H1 (cell line): ENCODE measurements around the gene MCF2L2. TPM values are rescaled to one million over a fixed set of nuclear protein-coding genes. Genes with fewer than 3 reads are reported as not detected.

Source experiments
- CTCF ChIA-PET: fragments of 300-600 bp; sonication (Branson Sonifier 250); formaldehyde crosslinking; loops from one replicate; lab custom pipeline; 2021; ENCODE audit not compliant: partially characterized antibody; lab: Charles Lee
- POLR2A ChIA-PET: fragments of 300-600 bp; sonication (Branson Sonifier 250); formaldehyde crosslinking; loops from one replicate; lab custom pipeline; 2021; ENCODE audit warnings: inconsistent platforms; ENCODE audit not compliant: partially characterized antibody; lab: Charles Lee
- DNase-seq, 2 experiments: peaks; one replicate each; pipeline versions ENCODE4 v3.0.0 to v3.0.0-alpha.2; 2010 to 2022; ENCODE audit warnings: low spot score in 2 of 2, low read depth in 1 of 2, mixed read lengths in 1 of 2
- FAIRE-seq: peaks from 2 replicates; lab custom pipeline; 2011; peaks lifted over from hg19 to GRCh38; lab: Jason Lieb, UNC
- H2AFZ ChIP-seq: 2 replicates; pipeline ENCODE4 v1.8.1; 2012; ENCODE audit warnings: low read length, inconsistent platforms
- H2AK5ac ChIP-seq: 2 replicates; pipeline ENCODE4 v1.6.1; 2013; ENCODE audit warnings: low read depth, low read length
- H2BK120ac ChIP-seq: replicated peaks from 2 replicates; pipeline ENCODE3; 2013; ENCODE audit warnings: low read depth, low read length, inconsistent platforms
- H2BK12ac ChIP-seq: 2 replicates; pipeline ENCODE4 v1.6.1; 2013; ENCODE audit warnings: low read depth, low read length
- H2BK15ac ChIP-seq: 2 replicates; pipeline ENCODE4 v1.6.1; 2013; ENCODE audit warnings: low read length
- H2BK20ac ChIP-seq: 2 replicates; pipeline ENCODE4 v1.6.1; 2013; ENCODE audit warnings: low read length
- H2BK5ac ChIP-seq: 2 replicates; pipeline ENCODE4 v1.6.1; 2013; ENCODE audit warnings: low read depth, low read length
- H3K14ac ChIP-seq: 2 replicates; pipeline ENCODE4 v1.6.1; 2013; ENCODE audit warnings: inconsistent platforms; ENCODE audit not compliant: insufficient read length
- H3K18ac ChIP-seq: 2 replicates; pipeline ENCODE4 v1.6.1; 2013; ENCODE audit warnings: low read length; ENCODE audit errors: extremely low read depth
- H3K23ac ChIP-seq: 2 replicates; pipeline ENCODE4 v1.6.1; 2013; ENCODE audit warnings: inconsistent platforms; ENCODE audit not compliant: insufficient read length
- H3K23me2 ChIP-seq: 2 replicates; pipeline ENCODE4 v1.6.1; 2013; ENCODE audit warnings: low read depth, low read length
- H3K27ac ChIP-seq: 2 replicates; pipeline ENCODE4 v1.6.1; 2011; ENCODE audit warnings: low read depth, low read length, inconsistent platforms
- H3K27me3 ChIP-seq, 4 experiments: replicated peaks in 1 of 4; 1 replicate in 1 of 4; 2 replicates in 3 of 4; pipeline versions ENCODE4 v1.6.1 to v1.8.1; 2011 to 2013; ENCODE audit warnings: low read length in 3 of 4, mild to moderate bottlenecking in 3 of 4, inconsistent platforms in 2 of 4, mixed read lengths in 2 of 4, moderate library complexity in 1 of 4; ENCODE audit not compliant: control insufficient read depth in 3 of 4, insufficient read depth in 3 of 4; ENCODE audit errors: extremely low read depth in 1 of 4
- H3K36me3 ChIP-seq, 4 experiments: 2 replicates each; pipeline versions ENCODE4 v1.6.1 to v1.8.1; 2011 to 2013; ENCODE audit warnings: mild to moderate bottlenecking in 4 of 4, low read length in 3 of 4, moderate library complexity in 2 of 4, control low read depth in 1 of 4, inconsistent platforms in 1 of 4; ENCODE audit not compliant: insufficient read depth in 4 of 4, control insufficient read depth in 2 of 4
- H3K4ac ChIP-seq: replicated peaks from 2 replicates; pipeline ENCODE3; 2013; ENCODE audit warnings: low read length, low read depth, mixed read lengths, inconsistent platforms; ENCODE audit not compliant: insufficient read length
- H3K4me1 ChIP-seq, 4 experiments: replicated peaks in 1 of 4; 1 replicate in 1 of 4; 2 replicates in 3 of 4; pipeline versions ENCODE4 v1.6.1 to v1.8.1; 2011 to 2013; ENCODE audit warnings: low read length in 3 of 4, inconsistent platforms in 2 of 4, mixed read lengths in 1 of 4; ENCODE audit not compliant: insufficient read depth in 4 of 4, control insufficient read depth in 3 of 4
- H3K4me2 ChIP-seq, 2 experiments: 2 replicates each; pipeline versions ENCODE4 v1.6.1 to v1.8.1; 2011 to 2013; ENCODE audit warnings: low read depth in 2 of 2, low read length in 2 of 2, control low read depth in 1 of 2, inconsistent platforms in 1 of 2, mild to moderate bottlenecking in 1 of 2; ENCODE audit not compliant: insufficient read depth in 1 of 2
- H3K4me3 ChIP-seq, 4 experiments: fragments of 200-600, 300-600 bp in 1 of 4; sonication (generic), shearing (Covaris generic), sonication (Bioruptor Twin) in 1 of 4; 2 replicates each; pipeline versions ENCODE4 v1.5.1 to v1.8.1; 2011 to 2016; ENCODE audit warnings: low read length in 4 of 4, low read depth in 3 of 4, control low read depth in 2 of 4, inconsistent platforms in 2 of 4, mild to moderate bottlenecking in 2 of 4, mixed read lengths in 1 of 4, moderate library complexity in 1 of 4; ENCODE audit not compliant: insufficient read depth in 2 of 4; ENCODE audit errors: extremely low read depth in 1 of 4
- H3K56ac ChIP-seq: replicated peaks from 2 replicates; pipeline ENCODE3; 2013; ENCODE audit warnings: low read depth, mild to moderate bottlenecking, mixed read lengths, low read length, inconsistent platforms; ENCODE audit not compliant: insufficient read length
- H3K79me1 ChIP-seq: 2 replicates; pipeline ENCODE4 v1.6.1; 2013; ENCODE audit warnings: low read depth, low read length, control low read depth
- H3K79me2 ChIP-seq, 2 experiments: 2 replicates each; pipeline versions ENCODE4 v1.6.1 to v1.8.1; 2012 to 2013; ENCODE audit warnings: low read length in 2 of 2, mild to moderate bottlenecking in 2 of 2, inconsistent platforms in 1 of 2; ENCODE audit not compliant: insufficient read depth in 2 of 2, control insufficient read depth in 1 of 2
- H3K9ac ChIP-seq, 4 experiments: replicated peaks in 1 of 4; 1 replicate in 1 of 4; 2 replicates in 3 of 4; pipeline versions ENCODE4 v1.6.1 to v1.8.1; 2011 to 2013; ENCODE audit warnings: low read depth in 3 of 4, low read length in 3 of 4, control low read depth in 2 of 4, mild to moderate bottlenecking in 2 of 4, moderate library complexity in 2 of 4, inconsistent platforms in 1 of 4; ENCODE audit errors: extremely low read depth in 1 of 4
- H3K9me3 ChIP-seq, 2 experiments: 2 replicates each; pipeline versions ENCODE4 v1.6.1 to v1.8.1; 2012 to 2013; ENCODE audit warnings: mild to moderate bottlenecking in 2 of 2, moderate library complexity in 2 of 2, control low read depth in 1 of 2, inconsistent platforms in 1 of 2, low read depth in 1 of 2, low read length in 1 of 2, mixed read lengths in 1 of 2; ENCODE audit not compliant: insufficient read depth in 2 of 2
- H4K20me1 ChIP-seq, 2 experiments: replicated peaks in 1 of 2; 2 replicates each; pipeline versions ENCODE3 to v1.8.1; 2011 to 2013; ENCODE audit warnings: inconsistent platforms in 2 of 2, low read length in 2 of 2, mild to moderate bottlenecking in 1 of 2; ENCODE audit not compliant: insufficient read depth in 2 of 2, control insufficient read depth in 1 of 2
- H4K5ac ChIP-seq: 2 replicates; pipeline ENCODE4 v1.6.1; 2013; ENCODE audit warnings: low read length, low read depth, mixed read lengths, inconsistent platforms; ENCODE audit not compliant: insufficient read length
- H4K8ac ChIP-seq: 2 replicates; pipeline ENCODE4 v1.8.0; 2013; ENCODE audit warnings: mild to moderate bottlenecking, moderate library complexity, low read length, inconsistent platforms; ENCODE audit not compliant: insufficient read depth; ENCODE audit errors: extremely low read depth
- H4K91ac ChIP-seq: replicated peaks from 2 replicates; pipeline ENCODE3; 2013; ENCODE audit warnings: low read length, mixed read lengths, inconsistent platforms; ENCODE audit not compliant: insufficient read length
- FOSL1 ChIP-seq: IDR thresholded peaks from 2 replicates; pipeline ENCODE4 v1.6.1; 2011; ENCODE audit warnings: mild to moderate bottlenecking, low read depth, low read length, moderate library complexity; ENCODE audit not compliant: insufficient read depth
- WGBS, 2 experiments: shearing (Covaris generic) in 1 of 2; methylation state at CpG; one replicate each; pipeline versions ENCODE4 v1.1.6 to v1.1.7; 2013 to 2015; ENCODE audit warnings: low lambda C conversion rate in 2 of 2, mixed read lengths in 2 of 2, inconsistent platforms in 1 of 2, low coverage in 1 of 2, missing lambda C conversion rate in 1 of 2; ENCODE audit not compliant: insufficient replicate concordance in 2 of 2, insufficient coverage in 1 of 2, insufficient read length in 1 of 2; ENCODE audit errors: extremely low coverage in 1 of 2, missing lambda C conversion rate in 1 of 2; 5-methylcytosine and 5-hydroxymethylcytosine counted together
- polyA plus RNA-seq, 7 experiments: library from polyadenylated mRNA; depleted of rRNA in 3 of 7; stranded (reverse) in 5 of 7; unstranded in 2 of 7; fragments of >200 nt in 5 of 7; fragments of 200-250 nt in 2 of 7; gene quantifications; 1 replicate in 5 of 7; 2 replicates in 1 of 7; 4 replicates in 1 of 7; pipeline versions ENCODE4 v1.2.1 to v1.2.3, GENCODE V29; 2011 to 2013; ENCODE audit warnings: missing spikeins in 2 of 7, mixed read lengths in 2 of 7
- total RNA-seq: library from RNA; stranded (reverse); fragmentation: NEBNext Ultra II Directional; extraction: Animal tissue kit (Norgen Biotek cat#: 25700); gene quantifications from 2 replicates; pipeline ENCODE4 v1.2.1, GENCODE V29; 2021

MCF2L2 gene
- total and polyA plus RNA-seq, 2 of the 8 experiments (the other 6 are each of a cell fraction or from before 2014, with no cell fraction given) = 4.1 to 13.7 TPM

- no peaks in the 10 kb centered on the region for H3K79me2 ChIP-seq
These were observed 226.3 kb downstream of the MCF2L2 start for GRCh38 chr3:183202004-183202722.

More at GRCh38 chr3:183202004-183202722, 226.3 kb downstream of the MCF2L2 start:
- Histone ChIP-seq H2BK5ac (no peak overlapping the region), H2BK20ac (no peak overlapping the region), H4K8ac (no peak overlapping the region), H2AFZ (no peak overlapping the region), H3K4me1 (0 out of 7 replicates have a peak, but pooled peaks cover 0 to 3% (median 0%) of the 10 kb centered on the region in 4 experiments), H3K9me3 (no peaks in the 10 kb centered on the region), H4K20me1 (no peaks in the 10 kb centered on the region), H3K4me3 (no peak overlapping the region), H3K27ac (no peak overlapping the region), H3K4ac (no peak overlapping the region), H4K91ac (no peak overlapping the region), H4K5ac (no peak overlapping the region), H3K79me1 (no peaks in the 10 kb centered on the region), H2BK120ac (no peak overlapping the region), H2BK15ac (no peak overlapping the region), H2BK12ac (no peak overlapping the region), H2AK5ac (no peak overlapping the region), H3K18ac (no peak overlapping the region), H3K36me3 (no peaks in the 10 kb centered on the region), H3K9ac (no peak overlapping the region), H3K14ac (no peak overlapping the region), H3K4me2 (no peak overlapping the region), H3K56ac (no peak overlapping the region), H3K23ac (no peak overlapping the region), H3K23me2 (no peaks in the 10 kb centered on the region), H3K27me3 (no peaks in the 10 kb centered on the region)
- ChIA-PET POLR2A (no interaction called here), CTCF (interaction anchor here (1.3 kb wide), 1 partner anchor 18 kb away, joined by 3 read pairs; no protein-coding TSS in a partner anchor)
- FAIRE-seq (no peak), DNase-seq (no peak)
- no peak for TF ChIP-seq FOSL1
- WGBS, 2 experiments = 94% methylated on average over 4 of the region's 4 CpGs; no CpG with 5 or more reads in 1 of the 2 experiments
